UCSD-AML1 (cell line): ENCODE results near the gene KLF14.
"Not testable (repeated sequence)": the region's sequence is repeated elsewhere in the genome, so short reads cannot be mapped to it uniquely, and the experiment has no call there.

Experiments used
- DNase-seq: peaks from one replicate; lab custom pipeline; 2025; ENCODE audit not compliant: unreplicated experiment; lab: John Stamatoyannopoulos, UW

KLF14 gene

DNA sequence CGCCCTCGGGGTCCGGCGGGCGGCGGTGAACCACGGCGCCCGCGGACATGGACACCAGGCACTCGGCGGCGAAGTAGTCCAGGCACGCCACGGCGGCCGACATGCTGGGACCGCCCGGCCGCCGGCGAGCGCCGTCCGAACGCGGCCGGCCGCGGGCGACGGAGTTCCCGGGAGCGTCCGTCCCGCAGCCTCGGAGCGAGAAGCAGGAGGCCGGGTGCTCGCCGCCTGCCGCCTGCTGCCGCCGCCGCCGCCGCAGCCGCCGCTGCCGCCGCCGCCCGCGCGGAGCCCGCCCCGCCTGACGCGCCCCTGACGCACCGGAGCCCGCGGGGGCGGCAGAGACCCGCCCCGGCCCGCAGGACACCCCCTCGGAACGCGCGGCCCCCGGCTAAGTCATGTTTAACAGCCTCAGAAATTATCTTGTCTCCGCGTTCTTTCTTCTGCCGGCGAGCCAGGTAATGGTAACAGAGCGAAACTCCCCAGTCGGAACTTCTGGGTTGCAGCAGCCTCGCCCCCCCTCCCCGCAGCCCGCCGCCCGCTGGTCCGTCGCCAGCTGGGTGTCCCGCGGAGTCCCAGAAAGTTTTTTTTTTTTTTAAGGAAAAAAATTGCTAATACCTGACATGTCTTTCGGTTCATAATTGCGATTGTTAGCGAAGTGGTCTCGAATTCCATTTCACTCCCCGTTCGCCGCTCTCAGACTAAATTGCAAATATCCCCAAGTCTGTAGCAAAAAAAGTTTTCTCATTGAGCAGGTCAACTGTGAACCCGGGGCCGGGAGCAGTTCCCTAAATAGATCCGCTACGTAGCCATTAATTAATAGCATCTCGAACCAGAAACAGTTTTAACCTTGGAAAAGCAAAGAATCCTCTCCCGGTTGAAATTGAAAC, at the start of gene KLF14:
Gene KLF14, minus strand, starts transcription at position 277 of the 884 bp plus-strand sequence. Its CDS starts 174 bp downstream, at position 103.
- no peak for DNase-seq

- DNase-seq: no peak
Observed at GRCh38 chr7:130781346-130781745, 47.3 kb upstream of the KLF14 start.

- DNase-seq: no peak
Observed at GRCh38 chr7:130777426-130777825, 43.4 kb upstream of the KLF14 start.

GRCh38 chr7:130772456-130772855, 38.4 kb upstream of the KLF14 start:
- DNase-seq: not testable (repeated sequence)

DNA sequence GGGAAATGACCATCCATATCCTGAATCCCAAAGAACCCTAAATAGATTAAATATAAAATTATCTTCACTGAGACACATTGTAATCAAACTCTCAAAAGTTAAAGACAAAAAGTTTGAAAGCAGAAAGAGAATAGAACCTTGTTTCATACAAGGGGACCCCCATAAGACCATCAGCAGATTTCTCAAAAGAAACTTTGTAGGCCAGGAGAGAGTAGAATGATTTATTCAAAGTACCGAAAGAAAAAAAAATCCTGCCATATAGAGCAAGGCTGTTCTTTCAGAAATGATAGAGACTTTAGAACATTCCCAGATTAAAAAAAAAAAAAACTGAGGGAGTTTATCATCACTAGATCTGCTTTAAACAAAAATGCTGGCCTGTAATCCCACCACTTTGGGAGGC, 34.8 kb upstream of the KLF14 start:
- DNase-seq: no peak

DNA sequence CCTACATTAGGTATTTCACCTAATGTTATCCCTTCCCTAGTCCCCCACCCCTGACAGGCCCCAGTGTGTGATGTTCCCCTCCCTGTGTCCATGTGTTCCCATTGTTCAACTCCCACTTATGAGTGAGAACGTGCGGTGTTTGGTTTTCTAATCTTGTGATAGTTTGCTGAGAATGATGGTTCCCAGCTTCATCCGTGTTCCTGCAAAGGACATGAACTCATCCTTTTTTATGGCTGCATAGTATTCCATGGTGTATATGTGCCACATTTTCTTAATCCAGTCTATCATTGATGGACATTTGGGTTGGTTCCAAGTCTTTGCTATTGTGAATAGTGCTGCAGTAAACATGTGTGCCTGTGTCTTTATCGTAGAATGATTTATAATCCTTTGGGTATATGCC, 30.6 kb upstream of the KLF14 start:
- not testable (repeated sequence) for DNase-seq

- DNase-seq: no peak
Observed at GRCh38 chr7:130758429-130759056, 24.5 kb upstream of the KLF14 start.

DNA sequence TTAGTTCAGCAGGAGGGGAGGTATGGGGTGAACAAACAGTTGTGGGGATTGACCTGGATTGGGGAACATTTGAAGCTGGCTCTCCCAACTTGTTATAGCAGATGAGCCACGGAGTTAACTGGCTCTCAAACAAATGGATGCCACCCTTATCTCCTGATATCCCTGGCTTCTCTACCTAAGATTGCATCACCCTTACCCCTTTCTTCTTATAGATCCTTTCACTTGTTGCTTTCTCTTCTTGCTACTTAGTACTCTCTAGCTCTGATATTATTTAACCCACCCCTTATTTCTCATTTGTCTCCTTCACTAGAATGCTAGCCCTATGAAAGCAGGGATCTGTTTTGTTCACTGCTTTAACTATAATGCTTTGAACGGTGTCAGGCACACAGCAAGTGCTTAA, 22.3 kb upstream of the KLF14 start:
- no peak for DNase-seq

DNA sequence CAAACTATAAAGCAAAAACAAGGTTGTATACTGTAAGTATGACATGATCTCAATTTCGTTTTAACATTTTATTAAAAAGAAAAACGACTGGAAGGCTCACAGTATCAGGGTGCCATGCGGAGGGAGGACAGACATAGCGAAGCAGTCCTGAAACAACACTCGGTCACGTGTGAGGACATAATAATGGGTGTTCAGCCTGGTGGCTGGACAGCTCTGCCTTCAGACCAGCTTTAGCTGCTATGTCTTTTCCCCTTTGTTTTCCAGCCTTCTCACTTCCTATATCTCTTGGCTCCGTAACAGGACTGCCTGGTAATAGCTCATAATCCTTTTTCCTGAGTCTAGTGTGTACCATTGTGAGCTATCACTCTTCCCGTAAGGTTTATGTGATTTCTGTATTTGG, 18.4 kb upstream of the KLF14 start:
- DNase-seq: no peak

DNA sequence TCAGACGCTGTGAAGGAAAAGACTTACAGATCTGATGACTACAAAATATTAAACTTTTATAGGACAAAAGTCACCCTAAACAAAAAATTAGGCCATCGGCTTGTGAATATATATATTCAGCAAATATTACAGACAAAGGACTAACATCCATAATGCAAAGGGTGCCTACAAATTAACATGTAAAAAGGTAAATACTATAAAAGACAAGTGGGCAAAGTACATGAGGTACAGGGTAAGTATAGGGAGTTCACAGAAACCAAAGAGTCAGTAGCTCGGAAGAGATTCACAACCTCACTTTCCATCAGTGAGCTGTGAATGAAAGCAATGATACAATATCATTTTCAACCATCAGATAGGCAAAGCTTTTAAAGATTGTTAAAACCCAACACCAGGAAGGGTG, 16.7 kb upstream of the KLF14 start:
- DNase-seq: no peak

GRCh38 chr7:130748531-130749389, 14.8 kb upstream of the KLF14 start:
- no peak for DNase-seq

- DNase-seq: no peak
Observed at GRCh38 chr7:130741331-130741995, 7.5 kb upstream of the KLF14 start.

- no peak for DNase-seq
Observed at GRCh38 chr7:130740606-130741005, 6.6 kb upstream of the KLF14 start.

GRCh38 chr7:130736298-130736900, 2.4 kb upstream of the KLF14 start:
- DNase-seq: no peak

DNA sequence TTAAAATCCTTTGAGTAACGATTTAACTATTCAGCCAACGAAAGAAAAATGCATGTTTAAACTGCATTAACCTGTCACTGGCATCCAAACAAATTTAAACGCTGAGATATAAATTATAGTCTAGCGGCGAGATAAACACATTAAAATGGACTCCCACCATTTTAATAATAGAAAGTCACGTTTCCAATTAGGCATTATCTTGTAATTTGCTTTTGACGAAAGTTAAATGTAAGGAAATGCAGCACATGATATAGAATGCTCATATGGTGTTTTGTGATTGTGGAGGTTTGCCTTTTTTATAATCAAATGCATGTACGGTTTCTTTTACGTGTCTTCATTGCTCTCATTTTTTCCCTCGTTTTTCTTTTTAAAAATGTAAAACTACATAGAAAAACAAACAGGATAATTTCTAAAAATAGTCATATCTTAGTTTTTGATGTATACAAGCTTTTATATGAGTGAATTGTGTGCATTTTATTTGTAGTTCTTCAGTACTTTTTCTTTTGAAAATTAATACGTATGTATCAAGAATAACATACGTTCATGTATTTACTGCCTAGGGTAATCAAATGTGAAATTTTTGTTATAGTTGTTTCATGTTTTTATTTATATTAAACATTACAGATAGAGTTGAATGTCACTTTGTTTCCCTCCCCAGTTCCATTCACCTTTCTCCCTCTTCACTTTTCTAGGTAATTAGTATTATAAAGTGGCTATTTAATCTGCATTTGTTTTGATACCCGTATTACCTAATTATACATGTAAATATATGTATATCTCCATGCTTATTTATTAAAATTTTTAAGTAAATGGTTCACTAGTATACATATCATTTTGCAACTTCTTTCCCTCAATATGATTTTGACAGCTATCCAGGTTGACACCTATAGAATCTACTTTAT, 1.1 kb upstream of the KLF14 start:
- DNase-seq: no peak

- DNase-seq: no peak
Observed at GRCh38 chr7:130732980-130733930, 752 bp downstream of the KLF14 start.

- DNase-seq: no peak
Observed at GRCh38 chr7:130723784-130724183, 10.2 kb downstream of the KLF14 start.

DNA sequence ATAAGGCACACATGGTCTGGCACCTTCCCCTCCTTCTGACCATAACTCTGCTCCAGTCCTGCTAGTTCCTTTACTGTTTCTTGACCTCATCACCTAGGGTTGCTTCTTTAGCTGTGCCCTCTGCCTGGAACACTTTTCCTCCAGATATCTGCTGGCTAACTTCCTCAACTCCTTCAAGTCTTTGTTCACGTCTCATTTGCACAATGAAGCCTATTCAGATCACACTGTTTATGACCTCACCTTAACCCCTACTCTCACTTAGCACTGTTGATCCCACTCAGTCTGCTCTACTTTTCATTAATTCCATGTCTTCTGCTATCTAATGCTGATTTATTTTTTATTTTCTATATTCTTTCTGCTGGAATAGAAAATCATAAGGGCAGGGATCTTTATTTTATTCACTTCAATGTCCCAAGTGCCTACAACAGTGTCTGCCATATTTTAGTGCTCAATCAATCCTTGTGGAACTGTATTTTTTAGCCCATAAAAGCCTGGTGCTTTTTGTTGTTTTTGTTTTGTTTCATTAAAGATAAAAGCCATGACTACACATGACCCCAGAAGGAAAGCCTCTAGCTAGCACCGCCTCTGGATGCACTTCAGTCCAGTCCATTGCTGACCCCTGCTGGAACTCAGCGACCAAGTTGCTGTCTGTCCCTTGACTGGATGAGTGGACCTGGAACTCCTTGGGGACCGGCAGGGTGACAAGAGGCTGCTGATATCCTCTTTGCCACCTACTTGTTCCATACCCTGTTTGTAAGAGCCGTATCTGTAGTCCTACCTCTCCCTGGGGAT, 12.3 kb downstream of the KLF14 start:
- DNase-seq: peak; percentile 17
